HG03045 (cell line): Measurements from ENCODE around the gene MAL.
A peak's percentile ranks its signal among the peaks of the same experiment; 100 is the strongest.

Experiments
- ATAC-seq: cut with Tn5 transposase; IDR thresholded peaks from one replicate; pipeline ENCODE4 v1.9.1; 2021; ENCODE audit warnings: mild to moderate bottlenecking, moderate library complexity; ENCODE audit not compliant: unreplicated experiment

The MAL gene

DNA sequence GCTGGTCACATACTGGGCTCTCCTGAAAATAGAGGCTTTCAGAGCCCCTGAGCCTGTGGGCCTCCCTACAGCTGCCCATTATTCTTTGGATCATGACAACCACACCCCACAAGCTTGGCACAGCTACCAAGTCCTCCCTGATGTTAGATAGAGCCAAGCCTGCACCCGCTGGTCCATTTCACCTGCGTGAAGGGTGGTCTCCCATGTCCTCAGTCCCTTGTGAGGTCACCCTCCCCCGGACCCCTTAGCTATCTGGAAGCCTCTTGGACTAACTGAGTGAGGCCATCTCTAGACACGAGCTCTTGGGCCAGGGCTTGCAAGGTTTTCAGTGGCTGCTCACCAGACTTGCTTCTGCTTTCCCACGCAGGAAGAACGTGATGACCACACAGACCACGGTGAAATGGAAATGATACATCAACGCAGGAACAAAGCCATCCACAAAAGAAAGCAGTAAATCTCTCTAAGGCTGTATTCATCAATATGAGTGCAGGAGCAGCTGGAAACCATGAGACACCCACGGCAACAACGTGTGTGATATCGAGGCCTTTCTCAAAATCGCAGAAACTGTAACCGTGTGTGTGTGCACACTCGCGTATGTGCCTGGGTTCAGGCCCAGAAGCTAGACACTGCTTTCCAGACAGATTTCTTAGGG lies 10.1 kb upstream of the MAL start:
- ATAC-seq, result no peak

- no peak for ATAC-seq
These were observed 8.9 kb upstream of the MAL start for GRCh38 chr2:95016616-95017015.

GRCh38 chr2:95017071-95017501 lies 8.4 kb upstream of the MAL start:
- ATAC-seq, result no peak

DNA sequence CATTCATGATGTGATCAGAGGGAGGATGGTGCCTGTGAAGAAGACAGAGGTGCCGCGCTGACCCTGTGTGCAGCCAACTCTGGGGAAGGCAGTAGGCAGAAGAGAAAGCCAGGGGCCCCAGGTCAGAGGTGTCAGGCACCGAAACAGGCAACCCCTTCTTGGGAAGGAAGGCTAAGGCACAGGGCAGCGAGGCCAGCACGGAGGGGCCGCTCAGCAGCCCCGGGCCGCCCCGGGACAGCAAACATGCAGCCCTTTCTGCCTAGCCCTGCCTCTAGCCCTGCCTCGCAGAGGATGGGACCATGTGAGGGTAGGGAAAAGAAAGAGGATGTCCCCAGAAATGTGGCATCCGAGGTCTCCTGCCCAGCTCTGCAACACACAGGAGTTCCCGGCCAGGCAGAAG lies 7.7 kb upstream of the MAL start:
- no peak for ATAC-seq

DNA sequence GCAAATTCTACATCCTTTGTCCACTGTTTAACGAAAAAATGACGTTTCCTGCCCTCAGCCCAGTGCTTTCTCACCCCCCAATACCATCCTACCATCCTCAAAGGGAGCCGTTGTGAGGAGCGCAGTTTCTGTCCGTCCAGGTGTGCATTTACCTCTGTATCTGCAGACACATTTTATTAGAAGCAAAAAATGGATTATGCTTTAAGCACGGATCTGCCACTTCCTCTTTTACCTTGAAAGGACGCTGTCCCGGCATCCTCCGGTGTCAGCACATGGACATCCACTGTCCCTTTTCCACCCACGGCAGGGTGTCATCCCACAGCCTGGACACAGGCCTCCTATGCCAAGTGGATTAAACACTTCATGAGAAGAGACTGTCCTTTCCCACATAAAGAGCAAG lies 7.2 kb upstream of the MAL start:
- ATAC-seq, result no peak

DNA sequence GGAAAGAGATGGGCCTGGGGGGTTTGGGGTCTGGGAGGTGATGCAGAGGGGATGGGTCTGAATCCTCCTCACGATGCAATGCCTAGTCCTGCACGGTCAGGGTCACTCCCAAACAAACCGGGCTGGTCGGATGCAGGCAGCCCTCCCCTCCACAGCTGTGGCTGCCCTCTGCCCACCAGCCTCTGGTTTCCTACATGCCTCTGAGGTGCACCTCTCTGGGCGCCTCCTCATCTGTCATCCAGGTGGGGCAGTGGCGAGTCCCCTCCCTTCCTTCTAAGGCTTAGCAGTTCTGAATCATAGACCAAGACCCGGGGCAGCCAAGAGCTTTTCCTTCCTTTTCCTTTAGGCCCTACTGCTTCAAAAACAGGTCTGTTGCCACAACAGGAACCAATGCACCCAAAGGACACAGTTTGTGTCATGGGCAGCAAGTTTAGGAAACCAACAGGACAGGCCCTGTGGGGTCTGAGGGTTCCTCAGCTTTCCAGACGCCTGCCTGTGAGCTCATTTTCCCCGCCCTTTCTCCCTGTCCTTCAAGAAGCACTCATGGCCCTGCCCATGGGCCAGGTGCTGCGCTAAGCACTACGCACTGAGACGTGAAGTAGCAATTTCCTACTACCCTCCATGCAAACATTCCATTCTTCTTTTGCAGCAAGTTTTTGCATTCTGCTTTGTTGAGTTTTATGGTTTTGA lies 6.5 kb upstream of the MAL start:
- no peak for ATAC-seq

DNA sequence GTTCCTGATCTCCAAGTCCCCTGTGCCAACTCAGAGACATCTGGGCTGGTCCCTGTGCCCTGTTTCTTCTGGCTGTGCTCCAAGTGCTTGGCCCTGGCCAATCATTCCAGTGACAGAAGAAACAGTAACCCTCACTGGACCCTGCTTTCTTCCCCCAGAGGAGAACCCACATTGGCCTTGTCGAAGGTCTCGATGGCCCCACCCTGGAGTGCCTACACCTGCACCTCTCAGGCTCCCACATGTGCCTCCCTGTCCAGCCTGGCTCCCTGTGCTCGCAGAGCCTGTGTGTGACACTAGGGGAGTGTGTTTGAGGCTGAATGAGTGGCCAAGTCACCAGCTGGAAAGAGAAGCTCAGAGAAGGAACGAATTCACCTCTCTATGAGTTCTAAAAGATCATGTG lies 5.9 kb upstream of the MAL start:
- no peak for ATAC-seq

DNA sequence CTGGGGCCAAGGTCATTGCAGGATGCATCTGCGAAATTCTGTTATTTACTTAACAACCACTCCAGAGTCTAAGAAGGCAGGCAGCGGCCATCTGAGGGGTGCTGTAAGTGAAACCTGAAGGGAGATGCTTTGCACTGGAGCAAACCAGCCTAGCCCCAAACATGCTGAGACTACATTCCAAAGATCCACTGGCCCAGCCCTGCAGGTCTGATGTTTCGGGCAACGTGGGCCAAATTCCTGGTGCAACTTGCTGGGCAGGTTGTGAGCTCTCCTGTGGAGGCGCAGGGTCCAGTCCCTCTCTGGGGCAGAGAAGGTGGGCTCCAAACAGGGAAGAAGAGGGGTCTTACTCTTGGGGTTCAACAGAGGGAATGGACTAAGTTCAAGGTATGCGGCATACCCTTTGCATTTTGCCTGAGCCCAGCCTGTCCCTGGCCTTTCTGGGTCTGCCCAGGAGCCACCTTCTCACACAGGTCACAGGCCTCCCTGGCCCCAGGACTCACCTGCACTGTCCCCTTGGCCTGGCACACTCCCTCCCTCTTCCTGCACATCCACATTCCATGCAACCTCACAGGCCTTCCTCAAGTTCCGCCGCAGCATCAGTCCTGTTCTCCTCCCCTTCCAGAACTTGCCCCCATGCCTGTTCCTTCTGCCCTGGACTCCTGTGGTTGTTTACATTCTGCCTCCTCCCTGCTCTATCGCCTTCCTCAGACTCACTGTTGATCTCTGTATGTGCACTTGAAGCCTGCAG lies 5.1 kb upstream of the MAL start:
- ATAC-seq, result no peak

GRCh38 chr2:95021023-95021416 lies 4.5 kb upstream of the MAL start:
- ATAC-seq, result no peak

DNA sequence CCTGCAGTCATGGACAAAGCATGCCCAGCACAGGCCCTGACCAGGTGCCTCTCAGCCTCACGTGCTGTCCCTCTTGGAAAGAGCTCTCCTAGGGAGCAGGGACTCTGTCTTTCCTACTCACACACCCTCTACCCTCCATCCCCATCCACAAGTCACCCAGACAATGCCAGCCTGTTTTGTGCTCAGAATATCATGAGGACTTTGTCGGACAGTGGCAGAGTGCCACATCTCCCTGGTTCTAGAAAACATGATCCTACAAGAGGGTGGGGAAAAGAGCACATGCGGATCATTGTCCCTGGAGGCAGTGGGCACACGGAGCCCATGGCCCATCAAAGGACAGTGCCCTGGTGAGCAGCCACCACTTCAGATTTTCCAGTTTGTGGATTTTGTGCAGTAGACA lies 3.7 kb upstream of the MAL start:
- no peak for ATAC-seq

GRCh38 chr2:95022309-95023221 lies 2.9 kb upstream of the MAL start:
- ATAC-seq, result peak; percentile 86

- no peak for ATAC-seq
These were observed 2.3 kb upstream of the MAL start for GRCh38 chr2:95023222-95023597.

DNA sequence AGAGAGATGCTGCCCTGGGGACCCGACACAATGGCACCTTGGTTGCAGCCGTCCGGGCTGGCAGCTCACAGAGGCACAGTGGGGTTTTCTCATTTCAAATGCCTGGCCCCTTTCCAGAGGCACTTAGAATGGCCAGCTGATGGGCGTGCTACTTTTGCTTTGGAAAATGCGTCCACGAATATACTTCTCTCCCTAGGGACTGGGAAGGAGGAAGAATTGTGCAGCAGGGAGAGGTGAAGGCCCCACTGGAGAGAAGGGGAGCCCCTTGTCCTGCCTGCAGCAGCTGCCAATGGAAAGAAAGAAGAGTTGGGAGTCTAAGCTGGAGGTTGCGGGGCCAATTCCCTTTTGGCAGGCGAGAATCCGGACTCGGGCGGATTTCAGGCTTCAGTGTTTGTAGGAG lies 1.1 kb upstream of the MAL start:
- ATAC-seq, result no peak

DNA sequence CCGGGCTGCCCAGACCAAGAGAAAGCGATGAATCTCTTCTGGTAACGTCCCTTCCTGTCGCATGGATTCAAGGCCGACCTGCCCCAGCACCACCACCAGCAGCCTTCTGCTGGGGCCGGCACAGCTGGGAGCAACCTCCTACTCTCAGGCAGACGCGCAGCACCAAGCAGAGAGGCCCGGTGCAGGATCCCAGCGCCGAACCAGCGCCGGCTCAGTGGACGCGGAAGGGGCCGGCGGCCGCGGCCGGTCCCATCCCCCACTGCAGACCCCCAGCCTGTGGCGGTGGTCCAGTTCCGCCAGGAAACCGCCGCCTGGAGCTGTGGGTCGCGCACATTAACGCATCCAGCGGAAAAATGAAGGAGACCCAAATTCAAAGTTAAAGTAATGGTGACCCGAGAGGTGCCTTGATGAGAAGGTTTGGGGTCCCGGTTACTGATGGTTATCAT lies 525 bp upstream of the MAL start:
- ATAC-seq, result no peak

GRCh38 chr2:95026471-95027368 lies 1.2 kb downstream of the MAL start:
- ATAC-seq, result no peak

DNA sequence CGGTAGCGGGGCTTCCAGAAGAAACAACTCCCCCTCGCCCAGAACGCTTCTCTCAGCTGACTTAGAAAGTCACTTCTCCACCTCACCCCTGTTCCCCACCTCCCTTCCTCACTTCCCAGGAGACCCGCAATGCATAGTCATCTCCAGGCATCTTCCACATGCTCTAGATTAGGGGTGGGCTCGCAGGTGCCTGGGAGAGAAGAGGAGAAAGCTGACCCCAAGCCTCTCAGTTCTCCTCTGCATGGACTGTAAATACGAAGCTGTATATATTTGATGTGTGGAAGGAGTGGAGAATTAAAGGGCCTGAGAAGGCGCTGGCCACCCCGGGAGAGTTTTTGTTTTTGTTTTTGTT lies 1.8 kb downstream of the MAL start:
- ATAC-seq, result no peak

DNA sequence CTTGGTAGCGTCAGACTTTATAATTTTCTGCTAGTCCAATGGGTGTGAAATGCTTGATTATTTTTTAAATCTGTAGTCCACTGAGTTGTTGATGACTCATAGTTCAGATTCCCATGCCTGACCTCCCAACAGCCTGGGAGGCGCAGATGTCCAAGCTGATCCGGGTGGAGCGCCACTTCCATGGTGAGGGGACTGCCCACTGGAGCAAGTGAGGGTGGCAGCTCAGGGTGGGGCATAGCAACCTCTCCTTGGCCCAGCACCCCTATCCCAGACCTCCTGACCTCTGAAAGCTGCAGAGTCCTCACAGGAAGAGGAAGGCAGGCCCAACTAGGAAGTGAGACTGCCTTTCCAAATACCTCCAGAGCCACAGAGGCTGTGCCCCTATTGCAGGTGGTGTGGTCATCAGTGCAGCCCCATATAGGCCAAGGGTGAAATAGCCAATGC lies 4.4 kb downstream of the MAL start:
- ATAC-seq, result no peak

DNA sequence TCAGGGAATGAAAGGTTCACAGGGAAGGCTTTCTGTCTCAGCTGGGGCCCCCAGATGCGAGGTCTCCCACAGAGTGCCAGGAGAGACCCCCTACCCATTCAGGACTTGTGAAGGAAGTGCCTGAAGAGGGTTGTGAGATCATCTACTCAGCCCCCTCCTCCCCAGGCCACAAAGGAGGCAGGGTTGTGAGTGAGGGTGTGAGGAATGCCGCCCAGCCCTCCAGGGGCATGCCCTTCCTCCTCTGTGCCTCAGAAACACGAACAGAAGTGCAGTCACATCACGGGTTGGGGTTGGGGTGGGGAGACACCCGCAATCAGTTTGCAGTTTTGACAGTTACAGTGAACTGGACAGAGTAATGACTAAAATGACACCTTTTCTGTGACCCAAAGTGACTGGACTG lies 5.0 kb downstream of the MAL start:
- no peak for ATAC-seq

GRCh38 chr2:95031076-95031725 lies 5.7 kb downstream of the MAL start:
- ATAC-seq, result no peak

GRCh38 chr2:95031726-95032116 lies 6.2 kb downstream of the MAL start:
- no peak for ATAC-seq
